ENCODE data around the gene BGN.

DNA sequence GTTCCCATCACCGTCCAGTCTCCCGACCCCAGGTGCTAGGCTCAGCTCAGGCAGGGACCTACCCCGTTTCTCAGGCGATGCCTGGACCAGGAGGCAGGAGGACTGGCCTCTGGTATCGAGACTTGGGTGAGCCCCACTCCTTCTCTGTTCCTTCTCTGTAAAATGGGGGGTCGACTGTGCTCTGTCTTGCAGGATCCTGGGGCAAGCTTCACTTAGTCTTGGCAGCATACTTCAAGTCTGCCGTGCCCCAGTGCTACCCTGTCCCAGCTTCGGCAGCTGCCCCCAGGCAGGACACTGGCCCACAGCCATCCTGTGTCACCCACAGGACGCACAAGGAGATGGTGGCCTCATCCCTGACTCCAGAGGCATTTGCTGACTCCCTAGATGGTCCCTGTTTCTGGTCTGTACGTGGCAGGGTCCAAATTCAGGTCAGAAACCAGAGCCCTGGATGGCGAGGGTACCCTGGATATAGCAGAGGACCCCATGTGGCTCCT, 17.4 kb upstream of the BGN start:
- TF ChIP-seq, protein P1, sequence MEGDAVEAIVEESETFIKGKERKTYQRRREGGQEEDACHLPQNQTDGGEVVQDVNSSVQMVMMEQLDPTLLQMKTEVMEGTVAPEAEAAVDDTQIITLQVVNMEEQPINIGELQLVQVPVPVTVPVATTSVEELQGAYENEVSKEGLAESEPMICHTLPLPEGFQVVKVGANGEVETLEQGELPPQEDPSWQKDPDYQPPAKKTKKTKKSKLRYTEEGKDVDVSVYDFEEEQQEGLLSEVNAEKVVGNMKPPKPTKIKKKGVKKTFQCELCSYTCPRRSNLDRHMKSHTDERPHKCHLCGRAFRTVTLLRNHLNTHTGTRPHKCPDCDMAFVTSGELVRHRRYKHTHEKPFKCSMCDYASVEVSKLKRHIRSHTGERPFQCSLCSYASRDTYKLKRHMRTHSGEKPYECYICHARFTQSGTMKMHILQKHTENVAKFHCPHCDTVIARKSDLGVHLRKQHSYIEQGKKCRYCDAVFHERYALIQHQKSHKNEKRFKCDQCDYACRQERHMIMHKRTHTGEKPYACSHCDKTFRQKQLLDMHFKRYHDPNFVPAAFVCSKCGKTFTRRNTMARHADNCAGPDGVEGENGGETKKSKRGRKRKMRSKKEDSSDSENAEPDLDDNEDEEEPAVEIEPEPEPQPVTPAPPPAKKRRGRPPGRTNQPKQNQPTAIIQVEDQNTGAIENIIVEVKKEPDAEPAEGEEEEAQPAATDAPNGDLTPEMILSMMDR (IDR thresholded peaks at IDR 0.05 in 2 of 3, conservative IDR thresholded peaks at IDR 0.05 in 1 of 3; ENCODE audit: borderline replicate concordance in 1 of 3, insufficient read depth in 1 of 3, low read depth in 2 of 3, low read length in 2 of 3) = no peak
- TF ChIP-seq ZNF274 (IDR thresholded peaks at IDR 0.05; ENCODE audit: low read depth, low read length) = no peak
- TF ChIP-seq, protein P2, sequence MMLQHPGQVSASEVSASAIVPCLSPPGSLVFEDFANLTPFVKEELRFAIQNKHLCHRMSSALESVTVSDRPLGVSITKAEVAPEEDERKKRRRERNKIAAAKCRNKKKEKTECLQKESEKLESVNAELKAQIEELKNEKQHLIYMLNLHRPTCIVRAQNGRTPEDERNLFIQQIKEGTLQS (IDR thresholded peaks at IDR 0.05) = no peak
- TF ChIP-seq YY1 (IDR thresholded peaks at IDR 0.05; ENCODE audit: extremely low read depth, insufficient replicate concordance, low read depth, low read length) = no peak
- TF ChIP-seq RAD21 (IDR thresholded peaks at IDR 0.05; ENCODE audit: low read depth) = no peak
- no peak for TF ChIP-seq SP1 (IDR thresholded peaks at IDR 0.05; ENCODE audit: low read depth)
- no peak for TF ChIP-seq POLR2A (IDR thresholded peaks at IDR 0.05; ENCODE audit: borderline replicate concordance, extremely low read depth, insufficient read depth, insufficient read length)
- TF ChIP-seq CEBPB (IDR thresholded peaks at IDR 0.05; ENCODE audit: low read depth) = no peak
- no peak for TF ChIP-seq EZH2 (IDR thresholded peaks at IDR 0.05)
- no peak for TF ChIP-seq ZBTB33 (IDR thresholded peaks at IDR 0.05; ENCODE audit: extremely low read depth, insufficient replicate concordance, low read length)
- TF ChIP-seq CBX3 (IDR thresholded peaks at IDR 0.05; ENCODE audit: low read depth) = no peak

All from HCT116 (cell line).